Measurements from ENCODE around the gene NRIP1.

NRIP1 gene

DNA sequence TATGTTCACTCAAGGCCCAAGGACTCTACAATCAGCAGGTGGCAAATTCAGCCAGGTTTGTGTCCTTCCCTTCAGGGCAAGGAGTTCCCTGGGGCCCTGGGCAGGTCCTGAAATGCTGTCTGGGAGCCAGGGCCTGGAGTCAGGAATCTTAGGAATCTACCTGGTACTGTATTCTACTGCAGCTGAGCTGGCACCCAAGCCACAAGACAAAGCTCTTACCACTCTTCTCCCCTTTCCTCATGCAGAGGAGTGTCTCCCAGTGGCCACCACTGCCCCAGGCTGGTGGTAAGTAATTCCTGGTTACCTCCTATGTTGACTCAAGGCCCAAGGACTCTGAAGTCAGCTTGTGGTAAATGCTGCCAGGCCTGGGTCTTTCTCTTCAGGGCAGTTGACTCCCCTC, 153.4 kb downstream of the NRIP1 start:
- no peak for DNase-seq (ENCODE audit: low read depth)
